Mesendoderm (in vitro differentiated cells): Measurements from ENCODE around the gene SLC39A10.

Experiments used
- DNase-seq: peaks from one replicate; pipeline ENCODE4 v3.0.0; 2013
- H2AK5ac ChIP-seq: 2 replicates; pipeline ENCODE4 v1.6.1; 2013; ENCODE audit warnings: low read length, inconsistent platforms
- H2BK120ac ChIP-seq: 2 replicates; pipeline ENCODE4 v1.6.1; 2013; ENCODE audit warnings: low read depth, mild to moderate bottlenecking, low read length, moderate library complexity, mixed read lengths
- H2BK15ac ChIP-seq: replicated peaks from 2 replicates; pipeline ENCODE4 v1.6.1; 2013; ENCODE audit warnings: low read depth, mild to moderate bottlenecking, moderate library complexity
- H2BK5ac ChIP-seq: 2 replicates; pipeline ENCODE4 v1.6.1; 2013; ENCODE audit warnings: low read length, inconsistent platforms
- H3K18ac ChIP-seq: 2 replicates; pipeline ENCODE4 v1.6.1; 2013; ENCODE audit warnings: mild to moderate bottlenecking, low read length, mixed read lengths
- H3K23ac ChIP-seq: one replicate; pipeline ENCODE4 v1.6.1; 2013; ENCODE audit warnings: low read length
- H3K27ac ChIP-seq: 2 replicates; pipeline ENCODE4 v1.5.1; 2013; ENCODE audit warnings: low read depth, mild to moderate bottlenecking, inconsistent platforms, low read length, moderate library complexity
- H3K27me3 ChIP-seq: 2 replicates; pipeline ENCODE4 v1.6.1; 2013; ENCODE audit warnings: low read length, control low read depth, mild to moderate bottlenecking, inconsistent platforms; ENCODE audit not compliant: insufficient read depth, poor library complexity
- H3K36me3 ChIP-seq: 2 replicates; pipeline ENCODE4 v1.6.1; 2013; ENCODE audit warnings: low read length, inconsistent platforms; ENCODE audit not compliant: control insufficient read depth, insufficient read depth
- H3K4ac ChIP-seq: one replicate; pipeline ENCODE4 v1.6.1; 2013; ENCODE audit warnings: low read depth, mild to moderate bottlenecking, low read length, moderate library complexity
- H3K4me1 ChIP-seq: 2 replicates; pipeline ENCODE4 v1.6.1; 2013; ENCODE audit warnings: low read depth, low read length, inconsistent platforms; ENCODE audit not compliant: control insufficient read depth
- H3K4me2 ChIP-seq: 2 replicates; pipeline ENCODE4 v1.6.1; 2013; ENCODE audit warnings: low read length
- H3K4me3 ChIP-seq: 2 replicates; pipeline ENCODE4 v1.5.1; 2013; ENCODE audit warnings: mild to moderate bottlenecking, low read length
- H3K56ac ChIP-seq: one replicate; pipeline ENCODE4 v1.6.1; 2013; ENCODE audit warnings: low read length
- H3K79me1 ChIP-seq: 2 replicates; pipeline ENCODE4 v1.6.1; 2013; ENCODE audit warnings: low read length, inconsistent platforms
- H3K79me2 ChIP-seq: 2 replicates; pipeline ENCODE4 v1.6.1; 2013; ENCODE audit warnings: mild to moderate bottlenecking, low read length; ENCODE audit not compliant: control insufficient read depth, insufficient read depth
- H3K9ac ChIP-seq: 2 replicates; pipeline ENCODE4 v1.6.1; 2013; ENCODE audit warnings: low read length, inconsistent platforms
- H4K5ac ChIP-seq: one replicate; pipeline ENCODE4 v1.6.1; 2013; ENCODE audit warnings: low read length
- H4K8ac ChIP-seq: one replicate; pipeline ENCODE4 v1.6.1; 2013; ENCODE audit warnings: low read depth, mild to moderate bottlenecking, control low read depth, low read length, moderate library complexity
- WGBS: extraction: QIAGEN DNeasy Blood & Tissue Kit; methylation state at CpG from one replicate; pipeline ENCODE4 v1.1.7; 2013; ENCODE audit warnings: low lambda C conversion rate, missing lambda C conversion rate; ENCODE audit not compliant: insufficient coverage; ENCODE audit errors: extremely low coverage; 5-methylcytosine and 5-hydroxymethylcytosine counted together

Gene SLC39A10

DNA sequence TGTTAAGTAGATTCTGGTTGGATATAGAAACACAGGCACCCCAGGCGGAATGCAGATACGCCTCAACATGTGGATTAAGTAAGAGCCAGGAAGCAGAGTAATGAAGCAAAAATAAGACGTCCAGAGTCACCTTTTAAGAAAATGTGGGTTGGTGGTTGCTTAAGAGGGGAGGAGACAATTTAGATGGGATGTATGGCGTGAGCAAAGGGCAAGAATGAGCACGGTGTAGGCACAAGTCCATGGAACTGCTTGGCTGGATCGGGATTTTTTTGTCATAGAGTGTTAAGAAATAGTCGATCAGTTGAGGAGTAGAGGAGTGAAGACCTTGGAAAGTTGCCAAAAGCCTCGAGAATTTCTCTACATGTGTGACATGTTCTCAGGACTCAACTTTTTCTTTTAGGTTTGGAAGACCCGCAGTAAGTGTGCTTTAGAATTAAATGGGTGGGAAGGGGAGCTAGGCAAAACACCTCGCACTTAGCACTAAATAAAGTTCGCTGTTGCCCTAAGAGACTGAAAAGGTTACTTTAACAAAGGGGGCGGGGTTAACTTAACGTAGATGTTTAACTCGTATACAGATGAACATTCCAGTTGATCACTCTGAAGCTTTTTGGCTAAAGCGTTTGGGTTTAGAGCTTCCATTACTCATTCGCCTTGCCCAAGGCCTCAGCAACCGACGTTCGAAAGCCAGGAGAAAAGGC, 716 bp upstream of the SLC39A10 start:
- no peaks in the 10 kb centered on the region for H3K36me3 ChIP-seq
- H2BK5ac ChIP-seq, result no peak overlapping the region
- H3K23ac ChIP-seq, result no peak overlapping the region
- H3K79me2 ChIP-seq, result peaks cover 17% of the 10 kb centered on the region
- H3K4ac ChIP-seq, result peak overlapping the region; percentile 55
- peaks cover 2% of the 10 kb centered on the region for H3K4me1 ChIP-seq
- peak overlapping the region; percentile 31 for H3K4me2 ChIP-seq
- H4K5ac ChIP-seq, result peak overlapping the region; percentile 0
- no peak overlapping the region for H2BK15ac ChIP-seq
- H2BK120ac ChIP-seq, result no peak overlapping the region
- no peak overlapping the region for H2AK5ac ChIP-seq
- H3K27ac ChIP-seq, result no peak overlapping the region
- no peaks in the 10 kb centered on the region for H3K27me3 ChIP-seq
- no CpG with 5 or more reads among the region's 19 CpGs for WGBS
- no peaks in the 10 kb centered on the region for H3K79me1 ChIP-seq
- no peak overlapping the region for H3K4me3 ChIP-seq
- no peak overlapping the region for H4K8ac ChIP-seq
- peak overlapping the region; percentile 81 for H3K18ac ChIP-seq
- no peak for DNase-seq
- H3K56ac ChIP-seq, result peak overlapping the region; percentile 75
- peak overlapping the region; percentile 52 for H3K9ac ChIP-seq

DNA sequence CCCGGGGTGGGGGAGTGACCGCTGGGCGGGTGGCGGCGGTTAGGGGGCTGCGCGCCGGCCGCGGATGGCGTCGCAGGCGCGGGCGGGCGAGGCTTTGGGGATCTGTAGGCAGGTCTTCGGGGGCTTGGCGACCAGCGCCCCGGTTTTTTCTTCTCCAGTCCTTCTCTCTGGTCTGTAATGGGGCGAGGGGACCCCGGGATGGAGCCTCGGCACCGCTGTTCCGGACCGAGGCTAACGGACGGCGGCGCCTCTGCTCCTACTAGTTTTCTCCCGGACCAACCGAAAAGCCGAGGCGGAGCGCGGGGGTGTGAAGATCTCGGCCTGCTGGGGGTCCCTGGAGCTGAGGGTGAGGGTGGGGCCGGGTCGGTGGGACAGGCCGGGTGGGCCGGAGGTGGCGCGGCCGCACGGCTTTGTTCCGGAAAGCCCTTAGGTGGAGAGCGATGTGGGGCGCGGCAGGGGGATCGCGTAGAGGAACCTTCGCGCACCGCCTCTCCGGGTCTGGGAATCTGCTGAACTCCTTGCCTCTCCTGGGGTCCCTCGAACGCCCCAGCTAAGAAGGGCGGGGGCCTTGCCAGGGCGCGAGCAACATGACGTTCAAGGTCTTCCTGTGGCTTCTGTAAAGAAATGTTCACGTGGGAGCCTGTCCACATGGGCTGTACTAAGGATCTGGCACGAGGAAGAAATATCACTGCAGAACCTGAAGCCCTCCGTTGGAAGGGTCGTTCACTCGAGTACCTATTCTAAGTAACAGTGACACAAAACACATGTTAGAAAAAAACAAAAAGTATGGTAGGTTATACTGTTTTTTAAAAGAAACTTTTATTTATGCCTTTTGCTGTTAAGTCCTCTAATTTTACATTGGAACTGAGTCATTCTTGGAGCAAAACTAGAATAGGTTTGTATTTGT, 861 bp downstream of the SLC39A10 start:
- H2BK120ac ChIP-seq, result peak overlapping the region; percentile 31
- H3K79me1 ChIP-seq, result no peaks in the 10 kb centered on the region
- no CpG with 5 or more reads among the region's 66 CpGs for WGBS
- no peak overlapping the region for H4K5ac ChIP-seq
- H3K4me3 ChIP-seq, result peak overlapping the region; percentile 71
- H3K79me2 ChIP-seq, result peaks cover 23% of the 10 kb centered on the region
- H3K9ac ChIP-seq, result peak overlapping the region; percentile 90
- H3K23ac ChIP-seq, result peak overlapping the region; percentile 70
- no peak overlapping the region for H2AK5ac ChIP-seq
- peak; percentile 82 for DNase-seq
- no peaks in the 10 kb centered on the region for H3K27me3 ChIP-seq
- H3K36me3 ChIP-seq, result no peaks in the 10 kb centered on the region
- peak overlapping the region; percentile 67 for H3K4me2 ChIP-seq
- peak overlapping the region; percentile 58 for H4K8ac ChIP-seq
- H3K4me1 ChIP-seq, result peaks cover 2% of the 10 kb centered on the region
- peak overlapping the region; percentile 89 for H3K18ac ChIP-seq
- H2BK15ac ChIP-seq, result no peak overlapping the region
- peak overlapping the region; percentile 95 for H3K56ac ChIP-seq
- H3K4ac ChIP-seq, result peak overlapping the region; percentile 90
- H2BK5ac ChIP-seq, result peak overlapping the region; percentile 37
- H3K27ac ChIP-seq, result peak overlapping the region; percentile 69

DNA sequence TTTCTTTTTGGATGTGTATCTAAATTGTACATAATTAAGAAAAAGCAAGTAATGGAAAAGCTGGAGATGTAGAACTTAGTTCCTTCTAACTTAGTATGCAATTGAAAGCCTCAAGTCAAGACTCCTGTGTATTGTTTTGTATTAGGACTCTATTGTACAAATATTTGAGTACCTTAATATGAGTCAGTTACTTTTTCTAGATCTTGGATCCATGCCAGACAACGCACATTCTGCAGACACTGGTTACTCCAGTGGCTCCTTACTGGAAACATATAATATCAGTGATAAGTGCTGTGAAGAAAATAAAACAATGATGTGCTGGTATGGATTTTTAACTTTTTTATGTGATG, 1.5 kb downstream of the SLC39A10 start:
- Histone ChIP-seq H2BK120ac (no peak overlapping the region), H3K18ac (no peak overlapping the region), H3K27ac (no peak overlapping the region), H3K9ac (no peak overlapping the region), H3K79me2 (peaks cover 24% of the 10 kb centered on the region), H2AK5ac (no peak overlapping the region), H2BK5ac (no peak overlapping the region), H3K79me1 (no peaks in the 10 kb centered on the region), H2BK15ac (no peak overlapping the region), H3K56ac (no peak overlapping the region), H3K23ac (no peak overlapping the region), H3K27me3 (no peaks in the 10 kb centered on the region), H3K36me3 (no peaks in the 10 kb centered on the region), H4K5ac (no peak overlapping the region), H4K8ac (no peak overlapping the region), H3K4me2 (no peak overlapping the region), H3K4me3 (no peak overlapping the region), H3K4ac (no peak overlapping the region), H3K4me1 (peaks cover 2% of the 10 kb centered on the region)
- DNase-seq, result no peak
- WGBS, result no CpG with 5 or more reads among the region's 1 CpG

DNA sequence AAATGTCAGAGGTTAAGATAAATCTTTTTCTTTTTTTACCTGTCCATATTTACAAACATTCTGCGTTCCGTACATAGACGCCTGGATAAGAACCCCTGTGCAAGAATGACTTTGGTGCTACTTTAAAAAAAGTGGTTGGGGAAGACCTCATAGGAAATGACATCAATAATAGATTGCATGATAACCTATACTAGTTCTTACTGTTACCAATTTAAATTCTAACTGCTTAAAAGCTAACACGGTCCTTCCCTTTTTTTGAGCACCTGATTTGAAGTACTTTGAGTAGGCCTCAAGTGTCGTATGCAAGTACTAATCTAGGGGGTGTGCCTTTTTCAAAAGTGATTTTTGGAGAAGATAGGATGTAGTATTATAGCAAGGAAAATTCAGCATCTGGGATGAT, 2.1 kb downstream of the SLC39A10 start:
- Histone ChIP-seq H2AK5ac (no peak overlapping the region), H3K79me1 (no peaks in the 10 kb centered on the region), H2BK120ac (no peak overlapping the region), H3K79me2 (peaks cover 24% of the 10 kb centered on the region), H3K56ac (no peak overlapping the region), H3K36me3 (no peaks in the 10 kb centered on the region), H3K23ac (no peak overlapping the region), H3K4me2 (no peak overlapping the region), H4K5ac (no peak overlapping the region), H3K9ac (no peak overlapping the region), H2BK15ac (no peak overlapping the region), H4K8ac (no peak overlapping the region), H3K18ac (no peak overlapping the region), H3K4me3 (no peak overlapping the region), H3K4ac (no peak overlapping the region), H3K27me3 (no peaks in the 10 kb centered on the region), H2BK5ac (no peak overlapping the region), H3K27ac (no peak overlapping the region), H3K4me1 (peaks cover 2% of the 10 kb centered on the region)
- no CpG with 5 or more reads among the region's 5 CpGs for WGBS
- DNase-seq, result peak; percentile 41

DNA sequence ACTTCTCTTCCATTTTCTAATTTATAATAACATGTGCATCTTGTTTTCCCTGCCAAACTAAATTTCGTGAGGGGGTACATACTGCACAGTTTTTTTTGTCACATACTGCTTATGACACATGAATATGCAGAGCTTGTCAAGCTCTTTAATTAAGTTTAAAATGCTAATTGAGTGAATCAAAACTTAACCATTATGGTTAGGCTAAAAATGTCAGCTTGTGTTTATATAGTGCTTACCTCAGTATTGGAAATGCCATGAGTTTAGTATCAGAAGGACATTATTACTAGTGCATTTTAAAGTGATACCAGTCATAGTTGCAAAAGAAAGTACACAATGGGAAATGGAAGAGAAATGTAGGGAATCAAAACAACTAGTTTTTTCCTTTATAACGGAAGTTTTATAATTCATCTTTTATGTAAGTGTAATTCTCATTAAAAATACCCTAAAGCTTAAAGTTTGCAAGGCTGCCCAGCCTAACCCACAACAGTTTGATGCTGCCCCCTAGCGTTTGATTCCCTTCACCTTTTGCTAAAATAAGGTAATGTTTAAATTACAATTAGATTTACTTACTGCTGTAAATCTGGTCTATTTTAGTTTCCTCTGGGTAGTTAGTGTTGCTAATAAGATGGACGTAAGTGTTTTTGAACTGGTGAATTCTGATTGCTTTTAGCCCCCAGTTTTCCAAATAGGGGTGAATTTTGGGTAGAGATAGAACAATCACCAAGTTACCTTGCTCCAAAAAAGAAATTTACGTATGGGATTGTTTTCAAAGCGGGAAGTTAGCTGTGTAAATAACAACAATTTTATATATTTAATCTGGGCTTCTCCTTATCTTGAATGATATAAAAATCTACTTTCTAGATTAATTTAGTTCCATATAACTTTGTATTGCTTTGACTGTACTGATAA, 3.2 kb downstream of the SLC39A10 start:
- Histone ChIP-seq H3K79me1 (no peaks in the 10 kb centered on the region), H3K23ac (no peak overlapping the region), H3K4me2 (no peak overlapping the region), H3K27me3 (no peaks in the 10 kb centered on the region), H3K56ac (no peak overlapping the region), H2BK5ac (no peak overlapping the region), H3K4ac (no peak overlapping the region), H2BK15ac (no peak overlapping the region), H2BK120ac (no peak overlapping the region), H3K79me2 (peaks cover 24% of the 10 kb centered on the region), H3K4me3 (no peak overlapping the region), H3K18ac (no peak overlapping the region), H2AK5ac (no peak overlapping the region), H4K8ac (no peak overlapping the region), H3K27ac (no peak overlapping the region), H3K9ac (no peak overlapping the region), H4K5ac (no peak overlapping the region), H3K4me1 (peaks cover 2% of the 10 kb centered on the region), H3K36me3 (no peaks in the 10 kb centered on the region)
- WGBS, result no CpG with 5 or more reads among the region's 6 CpGs
- peak; percentile 71 for DNase-seq
